ENCODE data around the gene GPR151.
A peak's percentile ranks its signal among the peaks of the same experiment; 100 is the strongest.

Gene GPR151

DNA sequence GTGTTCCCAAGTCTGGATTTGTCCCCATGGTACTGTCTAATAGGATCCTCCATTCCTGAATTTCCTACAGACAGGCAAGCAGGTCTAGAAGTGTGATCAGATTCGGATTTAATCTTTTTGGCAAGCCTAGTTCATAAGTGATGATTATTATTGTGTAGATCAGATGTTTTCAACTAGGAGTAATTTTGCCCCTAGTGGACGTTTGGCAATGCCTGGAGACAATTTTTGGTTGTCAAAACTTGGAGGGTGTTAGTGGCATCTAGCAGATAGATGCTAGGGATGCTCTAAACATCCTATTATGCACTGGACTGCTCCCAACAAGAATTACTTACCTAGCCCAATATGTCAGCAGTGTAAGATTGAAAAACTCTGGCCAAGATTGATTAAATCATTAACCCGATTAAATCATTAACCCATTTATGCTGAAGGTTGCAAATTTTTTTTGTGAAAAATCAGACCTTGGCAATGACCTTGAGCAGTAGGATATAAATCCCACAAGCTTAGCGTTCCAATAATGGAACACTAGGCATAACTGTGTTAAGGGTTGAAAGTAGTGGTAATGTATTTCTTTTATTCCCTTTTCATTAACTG lies 40.7 kb downstream of the GPR151 start:
- H3K36me3 Mint-ChIP-seq (ENCODE audit: low read depth), result peaks cover 66% of the 10 kb centered on the region
- H3K27me3 Mint-ChIP-seq (ENCODE audit: low read depth, poor library complexity), result no peaks in the 10 kb centered on the region
- no peak for DNase-seq
- no peaks in the 10 kb centered on the region for H3K9me3 Mint-ChIP-seq
- TF ChIP-seq, protein P1, sequence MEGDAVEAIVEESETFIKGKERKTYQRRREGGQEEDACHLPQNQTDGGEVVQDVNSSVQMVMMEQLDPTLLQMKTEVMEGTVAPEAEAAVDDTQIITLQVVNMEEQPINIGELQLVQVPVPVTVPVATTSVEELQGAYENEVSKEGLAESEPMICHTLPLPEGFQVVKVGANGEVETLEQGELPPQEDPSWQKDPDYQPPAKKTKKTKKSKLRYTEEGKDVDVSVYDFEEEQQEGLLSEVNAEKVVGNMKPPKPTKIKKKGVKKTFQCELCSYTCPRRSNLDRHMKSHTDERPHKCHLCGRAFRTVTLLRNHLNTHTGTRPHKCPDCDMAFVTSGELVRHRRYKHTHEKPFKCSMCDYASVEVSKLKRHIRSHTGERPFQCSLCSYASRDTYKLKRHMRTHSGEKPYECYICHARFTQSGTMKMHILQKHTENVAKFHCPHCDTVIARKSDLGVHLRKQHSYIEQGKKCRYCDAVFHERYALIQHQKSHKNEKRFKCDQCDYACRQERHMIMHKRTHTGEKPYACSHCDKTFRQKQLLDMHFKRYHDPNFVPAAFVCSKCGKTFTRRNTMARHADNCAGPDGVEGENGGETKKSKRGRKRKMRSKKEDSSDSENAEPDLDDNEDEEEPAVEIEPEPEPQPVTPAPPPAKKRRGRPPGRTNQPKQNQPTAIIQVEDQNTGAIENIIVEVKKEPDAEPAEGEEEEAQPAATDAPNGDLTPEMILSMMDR (IDR thresholded peaks at IDR 0.05), result no peak
- H3K4me1 Mint-ChIP-seq, result no peaks in the 10 kb centered on the region
- H3K27ac Mint-ChIP-seq, result no peak overlapping the region
- H3K4me3 Mint-ChIP-seq, result no peak overlapping the region

DNA sequence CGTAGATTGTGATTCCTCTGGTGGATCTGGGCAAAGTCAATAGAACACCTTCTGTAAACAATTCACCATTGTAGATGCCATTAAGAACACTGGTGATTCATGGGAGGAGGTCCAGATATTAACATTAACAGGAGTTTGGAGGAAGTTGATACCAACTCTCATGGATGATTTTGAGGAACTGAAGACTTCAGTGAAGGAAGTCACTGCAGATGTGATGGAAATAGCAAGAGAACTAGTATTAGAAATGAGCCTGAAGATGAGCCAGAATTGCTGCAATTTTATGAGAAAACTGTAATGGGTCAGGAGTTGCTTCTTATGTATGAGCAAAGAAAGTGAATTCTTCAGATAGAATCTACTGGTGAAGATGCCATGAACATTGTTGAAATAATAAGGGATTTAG lies 41.9 kb downstream of the GPR151 start:
- H3K4me3 Mint-ChIP-seq, result no peak overlapping the region
- no peak overlapping the region for H3K27ac Mint-ChIP-seq
- TF ChIP-seq, protein P1 (IDR thresholded peaks at IDR 0.05), result no peak
- H3K36me3 Mint-ChIP-seq (ENCODE audit: low read depth), result peaks cover 65% of the 10 kb centered on the region
- no peaks in the 10 kb centered on the region for H3K27me3 Mint-ChIP-seq (ENCODE audit: low read depth, poor library complexity)
- no peaks in the 10 kb centered on the region for H3K9me3 Mint-ChIP-seq
- no peaks in the 10 kb centered on the region for H3K4me1 Mint-ChIP-seq
- DNase-seq, result no peak

DNA sequence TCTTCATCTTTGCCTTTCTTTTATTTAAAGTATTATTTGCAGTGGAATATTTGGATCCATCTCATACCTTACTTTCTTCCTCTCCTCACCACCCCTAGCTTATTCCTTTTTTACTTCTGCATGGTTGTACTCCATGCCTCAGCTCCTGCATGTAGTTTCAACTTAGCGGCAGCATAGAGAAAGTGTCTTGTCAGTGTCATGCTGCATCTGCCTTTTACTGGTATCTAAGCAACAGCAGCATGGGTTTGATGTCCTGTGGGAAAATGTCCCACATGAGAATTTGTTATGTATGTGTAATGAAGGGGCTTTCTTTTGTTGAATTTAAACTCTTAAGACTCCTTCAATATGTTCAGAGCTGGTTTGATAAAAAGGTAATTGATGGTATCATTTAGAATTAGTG lies 48.2 kb downstream of the GPR151 start:
- Mint-ChIP-seq H3K27ac (peak overlapping the region; percentile 60), H3K9me3 (no peaks in the 10 kb centered on the region), H3K36me3 (ENCODE audit: low read depth) (peaks cover 65% of the 10 kb centered on the region), H3K4me1 (no peaks in the 10 kb centered on the region), H3K4me3 (no peak overlapping the region), H3K27me3 (ENCODE audit: low read depth, poor library complexity) (no peaks in the 10 kb centered on the region)
- DNase-seq, result no peak
- TF ChIP-seq, protein P1 (IDR thresholded peaks at IDR 0.05), result no peak

DNA sequence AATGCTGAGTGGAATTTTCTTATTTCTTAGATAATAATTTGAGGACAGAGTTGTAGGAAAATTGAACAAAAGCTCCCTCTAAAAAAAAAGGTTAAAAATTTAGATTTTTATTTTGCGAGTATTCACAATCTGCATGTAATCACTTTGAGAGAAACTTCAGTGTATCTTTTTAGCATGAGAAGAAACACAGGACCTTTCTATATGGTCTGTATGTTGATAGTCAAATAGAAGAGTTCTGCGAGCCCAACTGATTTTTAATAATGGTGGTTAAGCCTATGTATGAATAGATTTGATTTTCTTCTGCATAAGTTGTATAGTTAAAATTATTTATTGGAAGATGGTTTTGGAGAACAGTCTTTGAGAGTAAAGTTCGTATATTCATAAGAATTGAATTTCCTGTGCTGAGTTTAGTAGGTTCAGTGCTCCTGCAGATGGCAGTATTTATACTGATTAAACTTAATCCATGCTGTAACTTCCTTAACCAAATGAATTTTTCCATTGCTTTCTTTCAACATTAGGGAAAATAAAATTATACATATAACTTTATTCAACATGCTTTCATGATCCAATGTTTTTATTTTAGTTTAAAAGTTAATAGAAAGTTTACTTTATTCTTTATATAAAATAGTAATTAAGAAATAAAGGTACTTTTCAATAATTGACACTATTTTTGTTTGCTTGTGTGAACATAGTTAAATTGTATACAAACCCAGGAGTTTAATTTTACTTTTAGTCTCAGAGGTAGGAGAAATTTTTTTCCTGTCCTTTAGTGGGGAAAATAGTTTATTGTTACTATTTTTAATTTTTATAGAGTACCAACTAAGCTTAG lies 49.3 kb downstream of the GPR151 start:
- H3K27me3 Mint-ChIP-seq (ENCODE audit: low read depth, poor library complexity), result no peaks in the 10 kb centered on the region
- H3K27ac Mint-ChIP-seq, result no peak overlapping the region
- H3K9me3 Mint-ChIP-seq, result no peaks in the 10 kb centered on the region
- H3K4me3 Mint-ChIP-seq, result no peak overlapping the region
- H3K4me1 Mint-ChIP-seq, result no peaks in the 10 kb centered on the region
- H3K36me3 Mint-ChIP-seq (ENCODE audit: low read depth), result peaks cover 59% of the 10 kb centered on the region
- DNase-seq, result no peak
- TF ChIP-seq, protein P1 (IDR thresholded peaks at IDR 0.05), result peak; percentile 12

DNA sequence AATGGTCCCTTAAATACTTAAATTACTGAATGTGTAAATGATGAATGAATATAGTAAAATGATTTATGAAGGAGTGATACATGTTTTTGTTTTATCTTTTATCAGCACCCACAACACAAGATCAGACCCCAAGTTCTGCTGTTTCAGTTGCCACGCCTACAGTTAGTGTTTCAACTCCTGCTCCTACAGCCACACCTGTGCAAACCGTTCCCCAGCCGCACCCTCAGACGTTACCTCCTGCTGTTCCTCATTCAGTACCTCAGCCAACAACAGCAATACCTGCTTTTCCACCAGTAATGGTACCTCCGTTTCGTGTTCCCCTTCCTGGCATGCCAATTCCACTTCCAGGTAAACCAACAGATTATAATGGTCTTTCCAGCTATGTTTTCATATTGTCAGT lies 52.5 kb downstream of the GPR151 start:
- H3K4me3 Mint-ChIP-seq, result no peak overlapping the region
- no peaks in the 10 kb centered on the region for H3K9me3 Mint-ChIP-seq
- H3K4me1 Mint-ChIP-seq, result no peaks in the 10 kb centered on the region
- H3K27ac Mint-ChIP-seq, result peak overlapping the region; percentile 24
- no peak for DNase-seq
- H3K36me3 Mint-ChIP-seq (ENCODE audit: low read depth), result peaks cover 53% of the 10 kb centered on the region
- no peaks in the 10 kb centered on the region for H3K27me3 Mint-ChIP-seq (ENCODE audit: low read depth, poor library complexity)
- TF ChIP-seq, protein P1 (IDR thresholded peaks at IDR 0.05), result no peak
